DMS79 treated with DMSO at 0.1 percent for 48 hours (cell line): Measurements from ENCODE around the gene PIP.
"Not testable (repeated sequence)": the region's sequence is repeated elsewhere in the genome, so short reads cannot be mapped to it uniquely, and the experiment has no call there.

Experiments
- DNase-seq: peaks from one replicate; lab custom pipeline; 2025; lab: John Stamatoyannopoulos, UW

PIP gene, protein sequence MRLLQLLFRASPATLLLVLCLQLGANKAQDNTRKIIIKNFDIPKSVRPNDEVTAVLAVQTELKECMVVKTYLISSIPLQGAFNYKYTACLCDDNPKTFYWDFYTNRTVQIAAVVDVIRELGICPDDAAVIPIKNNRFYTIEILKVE

GRCh38 chr7:143131781-143132180 lies at the start of gene PIP:
TSS of gene PIP (plus strand) at chr7:143132077. CDS start at chr7:143132117, 40 bp downstream.
- no peak for DNase-seq

DNA sequence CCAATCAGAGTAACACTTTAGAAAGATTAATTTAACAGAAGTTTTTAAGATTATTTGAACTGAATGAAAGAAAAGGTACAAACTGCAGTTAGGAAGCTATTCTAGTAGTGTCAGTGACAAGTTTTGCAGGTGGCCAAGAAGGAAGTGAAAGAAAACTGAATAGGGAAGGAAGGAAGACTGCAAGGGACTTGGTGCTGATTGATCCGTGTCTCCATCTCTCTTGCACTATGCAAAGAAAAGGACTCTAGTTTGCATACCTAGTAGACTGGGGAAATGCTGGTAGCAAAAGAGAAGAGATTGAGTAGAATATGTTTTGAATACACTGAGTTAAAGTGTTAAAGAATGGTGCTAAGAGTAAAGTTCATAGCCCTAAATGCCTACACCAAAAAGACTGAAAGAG lies 46.8 kb upstream of the PIP start:
- no peak for DNase-seq

DNA sequence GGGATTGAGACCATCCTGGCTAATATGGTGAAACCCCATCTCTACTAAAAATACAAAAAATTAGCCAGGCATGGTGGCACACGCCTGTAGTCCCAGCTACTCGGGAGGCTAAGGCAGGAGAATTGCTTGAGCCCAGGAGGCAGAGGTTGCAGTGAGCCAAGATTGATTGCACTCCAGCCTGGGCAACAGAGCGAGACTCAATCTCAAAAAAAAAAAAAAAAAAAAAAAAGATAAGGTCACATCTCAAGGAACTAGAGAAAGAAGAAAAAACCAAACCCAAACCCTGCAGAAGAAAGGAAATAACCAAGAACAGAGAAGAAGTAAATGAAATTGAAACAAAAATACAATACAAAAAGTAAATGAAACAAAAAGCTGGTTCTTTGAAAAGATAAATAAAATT lies 46.3 kb upstream of the PIP start:
- not testable (repeated sequence) for DNase-seq

GRCh38 chr7:143088549-143089231 lies 43.2 kb upstream of the PIP start:
- not testable (repeated sequence) for DNase-seq

DNA sequence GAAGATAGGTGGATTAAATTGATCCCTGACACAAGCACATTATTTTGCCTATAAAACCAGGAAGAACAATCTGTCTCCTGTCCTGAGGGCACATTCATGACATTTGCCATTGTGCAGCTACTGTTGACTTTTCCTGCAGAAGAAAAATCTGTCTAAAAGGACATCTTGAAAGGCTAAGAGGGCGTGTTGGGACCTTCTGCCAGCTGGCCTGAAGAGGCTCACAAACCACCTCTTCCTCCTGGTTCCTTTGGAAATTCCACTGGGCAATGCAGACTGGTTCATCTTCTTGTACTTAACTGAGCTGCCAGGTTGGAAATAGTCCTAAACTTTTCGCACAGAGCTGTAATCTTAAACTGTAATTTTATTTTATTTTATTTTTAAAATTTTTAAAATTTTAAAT lies 35.7 kb upstream of the PIP start:
- DNase-seq, result no peak

- not testable (repeated sequence) for DNase-seq
Measured at GRCh38 chr7:143099579-143099978, 32.3 kb upstream of the PIP start.

DNA sequence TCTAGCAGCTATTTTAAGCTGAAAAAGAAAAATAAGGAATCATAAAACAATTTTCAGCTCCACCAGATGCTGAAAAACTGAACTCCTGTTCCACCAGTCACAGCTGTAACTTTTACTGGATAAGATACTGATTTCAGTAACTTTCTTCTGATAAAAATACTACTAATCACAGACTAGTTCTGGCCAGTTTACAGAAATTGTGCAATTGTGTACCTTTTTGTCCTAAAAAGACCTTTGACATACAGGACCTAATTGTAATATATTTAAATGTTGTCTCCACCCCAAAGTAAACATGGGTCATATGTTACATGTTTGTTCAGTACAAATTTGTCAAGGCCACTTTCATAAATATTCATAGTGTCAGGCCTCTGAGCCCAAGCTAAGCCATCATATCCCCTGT lies 27.1 kb upstream of the PIP start:
- no peak for DNase-seq

- DNase-seq, result not testable (repeated sequence)
Measured at GRCh38 chr7:143108019-143108418, 23.9 kb upstream of the PIP start.

DNA sequence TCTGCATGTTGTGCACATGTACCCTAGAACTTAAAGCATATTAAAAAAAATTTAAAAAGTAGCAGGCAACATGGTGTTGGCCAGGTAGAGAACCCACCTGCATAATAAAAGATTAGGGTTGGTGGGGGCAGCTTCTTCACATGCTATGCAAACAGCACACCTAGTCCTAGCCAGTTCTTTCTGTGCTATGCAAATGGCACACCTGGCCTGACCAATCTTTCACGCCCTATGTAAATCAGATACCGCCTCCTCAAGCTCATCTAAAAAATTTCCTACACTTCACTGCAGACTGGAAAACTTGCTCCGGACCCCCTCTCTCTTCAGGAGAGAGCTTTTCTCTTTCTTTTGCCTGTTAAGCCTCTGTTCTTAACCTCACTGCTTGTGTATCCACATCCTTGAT lies 14.5 kb upstream of the PIP start:
- DNase-seq, result no peak

DNA sequence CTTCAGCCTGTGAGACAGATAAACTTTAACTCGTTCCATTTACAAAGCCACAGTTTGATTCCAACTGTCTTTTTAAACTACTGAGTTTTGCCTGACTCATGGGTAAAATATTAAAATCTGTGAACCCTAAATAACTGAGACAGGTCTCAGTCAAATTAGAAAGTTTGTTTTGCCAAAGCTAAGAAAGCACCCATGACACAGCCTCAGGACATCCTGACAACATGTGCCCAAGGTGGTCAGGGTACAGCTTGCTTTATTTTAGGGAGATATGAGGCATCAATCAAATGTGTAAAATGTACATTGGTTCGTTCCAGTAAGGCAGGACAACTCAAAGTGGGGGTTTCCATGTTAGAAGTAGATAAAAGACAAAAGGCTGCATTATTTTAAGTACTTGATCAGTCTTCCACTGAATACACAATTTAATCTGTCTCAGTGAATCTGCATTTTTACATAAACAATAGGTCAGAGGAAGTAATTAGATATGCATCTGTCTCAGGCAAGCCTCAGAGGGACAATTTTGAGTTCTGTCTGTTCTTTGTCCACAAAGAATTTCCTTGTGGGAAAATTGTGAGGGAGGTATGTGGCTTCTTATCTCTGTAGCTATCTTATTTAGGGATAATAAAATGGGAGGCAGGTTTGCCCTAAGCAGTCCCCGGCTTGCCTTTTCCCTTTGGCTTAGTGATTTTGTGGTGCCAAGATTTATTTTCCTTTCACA lies 11.0 kb upstream of the PIP start:
- DNase-seq, result no peak

DNA sequence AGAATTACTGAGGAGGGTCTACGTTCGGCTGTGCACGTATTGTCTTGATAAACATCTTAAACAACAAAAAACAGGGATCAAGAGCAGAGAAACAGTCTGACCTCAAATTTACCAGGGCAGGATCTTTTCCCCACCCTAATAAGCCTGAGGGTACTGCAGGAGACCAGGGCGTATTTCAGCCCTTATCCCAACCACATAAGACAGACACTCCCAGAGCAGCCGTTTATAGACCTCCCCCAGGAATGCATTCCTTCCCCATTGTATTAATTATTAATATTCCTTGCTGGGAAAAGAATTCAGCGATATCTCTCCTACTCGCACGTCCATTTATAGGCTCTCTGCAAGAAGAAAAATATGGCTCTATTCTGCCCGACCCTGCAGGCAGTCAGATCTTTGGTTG lies 8.6 kb upstream of the PIP start:
- DNase-seq, result not testable (repeated sequence)

- DNase-seq, result no peak
Measured at GRCh38 chr7:143126146-143126545, 5.7 kb upstream of the PIP start.

DNA sequence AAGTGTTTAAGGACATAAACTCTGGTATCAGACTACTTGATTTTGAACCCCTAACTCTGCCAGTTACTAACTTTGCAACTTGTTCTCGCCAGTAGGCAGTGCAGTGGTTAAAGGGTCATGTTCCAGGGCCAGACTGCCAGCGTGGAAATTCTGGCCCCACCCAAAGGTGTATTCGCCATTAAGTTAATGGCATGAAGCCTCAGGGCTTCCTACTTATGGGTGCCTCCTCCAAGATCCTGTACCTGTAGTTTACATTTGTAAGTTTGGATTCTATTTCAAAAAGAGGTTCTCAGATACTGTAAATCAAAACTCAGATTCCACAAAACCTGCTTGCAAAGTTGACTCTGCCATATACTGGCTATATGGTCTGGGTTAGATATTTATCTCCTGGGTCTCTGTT lies 2.8 kb upstream of the PIP start:
- DNase-seq, result no peak

- DNase-seq, result no peak
Measured at GRCh38 chr7:143129477-143129876, 2.4 kb upstream of the PIP start.

DNA sequence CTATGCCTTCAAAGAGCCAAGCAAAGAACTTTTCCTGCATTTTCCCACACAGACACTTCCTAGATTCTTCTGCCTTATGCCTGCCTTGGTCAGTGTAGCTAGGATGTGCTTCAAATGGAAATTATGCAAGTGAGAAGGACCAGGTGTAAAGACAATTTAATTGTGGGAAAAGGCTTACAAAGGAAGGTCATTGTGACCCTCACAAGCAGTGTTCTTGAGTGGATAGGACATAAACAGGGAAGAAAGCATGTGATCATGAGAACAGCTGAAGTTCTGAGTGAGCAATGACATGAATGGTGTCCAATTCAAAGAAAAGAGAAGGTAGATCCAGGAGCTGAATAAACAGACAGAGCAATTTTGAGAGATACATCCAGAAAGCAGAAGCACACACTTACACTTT lies 1.3 kb upstream of the PIP start:
- no peak for DNase-seq

DNA sequence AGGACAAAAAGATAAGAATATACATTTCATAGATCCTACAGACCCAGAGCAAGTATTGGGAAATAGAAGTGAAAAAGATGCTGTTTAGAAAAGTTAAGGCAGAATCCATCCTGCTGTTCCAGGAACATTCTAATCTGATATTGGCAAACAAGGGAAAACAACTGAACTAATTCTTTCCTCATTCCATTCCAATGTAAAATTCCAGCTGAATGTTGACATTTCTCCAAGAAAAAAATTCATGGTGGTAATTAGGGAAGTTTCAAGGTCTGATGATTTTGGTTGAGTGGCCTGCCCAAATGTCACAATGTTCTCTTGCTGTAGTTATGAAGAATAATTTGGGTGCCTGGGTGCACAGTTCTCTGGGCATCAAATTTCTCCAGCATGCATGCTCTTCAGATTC lies 15.2 kb downstream of the PIP start:
- no peak for DNase-seq

- no peak for DNase-seq
Measured at GRCh38 chr7:143148050-143148449, 16.2 kb downstream of the PIP start.

GRCh38 chr7:143148651-143149050 lies 16.8 kb downstream of the PIP start:
- no peak for DNase-seq

DNA sequence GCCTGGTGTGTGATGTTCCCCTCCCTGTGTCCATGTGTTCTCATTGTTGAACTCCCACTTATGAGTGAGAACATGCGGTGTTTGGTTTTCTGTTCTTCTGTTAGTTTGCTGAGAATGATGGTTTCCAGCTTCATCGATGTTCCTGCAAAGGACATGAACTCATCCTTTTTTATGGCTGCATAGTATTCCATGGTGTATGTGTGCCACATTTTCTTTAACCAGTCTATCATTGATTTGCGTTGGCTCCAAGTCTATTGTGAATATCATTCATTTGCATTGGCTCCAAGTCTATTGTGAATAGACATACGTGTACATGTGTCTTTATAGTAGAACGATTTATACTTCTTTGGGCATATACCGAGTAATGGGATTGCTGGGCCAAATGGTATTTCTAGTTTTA lies 18.8 kb downstream of the PIP start:
- not testable (repeated sequence) for DNase-seq

DNA sequence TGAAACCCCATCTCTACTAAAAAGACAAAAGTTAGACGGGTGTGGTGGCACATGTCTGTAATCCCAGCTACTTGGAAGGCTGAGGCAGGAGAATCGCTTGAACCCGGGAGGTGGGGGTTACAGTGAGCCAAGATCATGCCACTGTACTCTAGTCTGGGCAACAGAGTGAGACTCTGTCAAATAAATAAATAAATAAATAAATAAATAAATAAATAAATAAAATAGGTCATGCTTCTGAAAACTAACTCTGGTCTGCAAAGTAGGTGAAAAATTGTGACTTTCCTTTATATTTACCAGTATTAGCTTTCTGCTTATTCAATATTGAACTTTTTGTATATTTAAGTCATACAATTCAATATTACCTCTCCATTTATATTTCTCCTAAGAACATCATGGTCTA lies 26.7 kb downstream of the PIP start:
- not testable (repeated sequence) for DNase-seq

DNA sequence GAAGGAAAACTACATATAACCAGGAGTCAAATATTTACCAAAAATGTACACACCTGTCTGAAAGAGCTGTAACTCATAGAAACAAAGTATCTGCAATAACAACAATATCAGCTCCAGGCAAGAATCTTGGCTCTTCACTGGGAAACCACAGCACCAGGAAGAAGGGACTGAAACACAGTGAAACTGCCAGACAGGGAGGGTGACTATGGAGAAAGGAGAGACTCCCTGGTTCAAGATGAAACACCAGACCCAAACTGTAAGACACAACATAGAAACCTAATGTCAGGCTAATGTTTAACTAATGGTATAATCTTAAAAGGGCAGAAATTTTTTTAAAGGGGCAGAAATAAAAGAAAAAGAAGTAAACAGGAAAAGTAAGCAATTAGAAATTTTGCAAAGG lies 39.8 kb downstream of the PIP start:
- peak; percentile 30 for DNase-seq

DNA sequence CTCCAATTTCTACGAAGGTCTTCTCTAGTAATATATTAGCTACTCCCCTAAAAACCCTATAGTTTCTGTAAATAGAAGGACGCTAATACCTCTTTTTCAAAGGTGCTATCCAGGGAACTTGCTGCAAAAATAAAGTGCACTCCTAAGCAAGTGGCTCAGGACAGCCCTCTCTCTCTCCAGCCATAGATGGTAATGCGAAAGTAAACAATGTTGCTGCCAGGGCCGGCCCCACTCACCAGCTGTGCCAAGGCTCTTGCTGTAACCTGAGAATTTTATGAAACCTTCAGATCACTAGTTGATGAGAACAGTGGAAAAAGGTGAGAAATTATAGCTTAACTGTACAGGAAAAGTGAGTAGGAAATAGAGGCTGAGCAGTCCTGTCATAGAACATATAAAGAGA lies 40.5 kb downstream of the PIP start:
- DNase-seq, result peak; percentile 77

- DNase-seq, result no peak
Measured at GRCh38 chr7:143176128-143176527, 44.3 kb downstream of the PIP start.
